Raji (cell line): ENCODE data around the gene ZNF254.

ENCODE experiments used
- POLR2A ChIP-seq: IDR thresholded peaks from 2 replicates; pipeline ENCODE4 v1.6.1; 2011; ENCODE audit warnings: low read depth, low read length, control low read depth; ENCODE audit not compliant: insufficient read depth

ZNF254 gene

GRCh38 chr19:24086974-24087595 lies at the start of gene ZNF254:
TSS of gene ZNF254 (plus strand) at chr19:24087187. CDS start at chr19:24087308, 121 bp downstream.
- TF ChIP-seq POLR2A = peak; percentile 83

- TF ChIP-seq POLR2A = no peak
Measured at GRCh38 chr19:24040621-24041020, 46.4 kb upstream of the ZNF254 start.

GRCh38 chr19:24046550-24046949 lies 40.4 kb upstream of the ZNF254 start:
- TF ChIP-seq POLR2A = no peak

GRCh38 chr19:24048261-24048660 lies 38.7 kb upstream of the ZNF254 start:
- no peak for TF ChIP-seq POLR2A

- TF ChIP-seq POLR2A = no peak
Measured at GRCh38 chr19:24049537-24049936, 37.5 kb upstream of the ZNF254 start.

GRCh38 chr19:24051516-24051915 lies 35.5 kb upstream of the ZNF254 start:
- no peak for TF ChIP-seq POLR2A

- TF ChIP-seq POLR2A = no peak
Measured at GRCh38 chr19:24052811-24053210, 34.2 kb upstream of the ZNF254 start.

- no peak for TF ChIP-seq POLR2A
Measured at GRCh38 chr19:24053601-24054000, 33.4 kb upstream of the ZNF254 start.

GRCh38 chr19:24054044-24054935 lies 32.7 kb upstream of the ZNF254 start:
- no peak for TF ChIP-seq POLR2A

- TF ChIP-seq POLR2A = no peak
Measured at GRCh38 chr19:24055548-24055947, 31.4 kb upstream of the ZNF254 start.

GRCh38 chr19:24057144-24057543 lies 29.8 kb upstream of the ZNF254 start:
- no peak for TF ChIP-seq POLR2A

GRCh38 chr19:24059563-24060295 lies 27.3 kb upstream of the ZNF254 start:
- TF ChIP-seq POLR2A = no peak

GRCh38 chr19:24060687-24061356 lies 26.2 kb upstream of the ZNF254 start:
- TF ChIP-seq POLR2A = no peak

GRCh38 chr19:24062190-24062589 lies 24.8 kb upstream of the ZNF254 start:
- TF ChIP-seq POLR2A = no peak

GRCh38 chr19:24063295-24063694 lies 23.7 kb upstream of the ZNF254 start:
- TF ChIP-seq POLR2A = no peak
